ENCODE data around the gene EVPL.
"Not testable (repeated sequence)": the region's sequence is repeated elsewhere in the genome, so short reads cannot be mapped to it uniquely, and the experiment has no call there.

The EVPL gene

DNA sequence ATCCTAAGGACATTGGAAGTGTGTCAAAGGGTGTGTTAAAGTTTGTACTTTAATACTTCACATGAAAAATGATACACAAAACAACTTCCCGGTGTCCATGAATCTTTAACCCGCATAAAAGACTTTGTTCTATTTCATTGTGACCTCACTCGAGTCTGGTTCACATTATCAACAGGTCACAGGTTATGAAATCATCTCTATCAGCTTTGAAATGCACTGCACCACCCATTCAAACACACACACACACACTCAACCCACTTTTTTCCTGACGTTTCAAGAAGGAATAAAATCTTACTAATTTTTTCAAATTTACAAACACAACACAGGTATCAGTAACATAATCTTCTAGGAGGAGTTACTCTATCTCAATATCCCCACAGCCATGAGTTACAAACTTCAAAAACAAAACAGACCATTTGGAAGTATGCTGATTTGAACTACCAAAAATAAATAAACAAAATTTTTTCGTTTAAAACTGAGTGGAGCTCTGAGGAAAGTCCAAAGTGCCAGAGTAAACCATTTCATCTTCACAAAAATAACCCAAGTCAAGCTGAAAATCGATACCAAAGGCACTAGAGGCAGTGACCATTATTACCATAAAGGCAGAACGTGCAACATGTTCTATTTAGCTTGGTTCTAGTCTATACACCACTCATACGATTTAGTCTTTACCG, 50.8 kb downstream of the EVPL start:
- DNase-seq (ENCODE audit: extremely low read depth, low read depth) = no peak
- no peak overlapping the region for H3K4me3 ChIP-seq (replicated peaks; ENCODE audit: low read depth, low read length)
- TF ChIP-seq, protein P1, sequence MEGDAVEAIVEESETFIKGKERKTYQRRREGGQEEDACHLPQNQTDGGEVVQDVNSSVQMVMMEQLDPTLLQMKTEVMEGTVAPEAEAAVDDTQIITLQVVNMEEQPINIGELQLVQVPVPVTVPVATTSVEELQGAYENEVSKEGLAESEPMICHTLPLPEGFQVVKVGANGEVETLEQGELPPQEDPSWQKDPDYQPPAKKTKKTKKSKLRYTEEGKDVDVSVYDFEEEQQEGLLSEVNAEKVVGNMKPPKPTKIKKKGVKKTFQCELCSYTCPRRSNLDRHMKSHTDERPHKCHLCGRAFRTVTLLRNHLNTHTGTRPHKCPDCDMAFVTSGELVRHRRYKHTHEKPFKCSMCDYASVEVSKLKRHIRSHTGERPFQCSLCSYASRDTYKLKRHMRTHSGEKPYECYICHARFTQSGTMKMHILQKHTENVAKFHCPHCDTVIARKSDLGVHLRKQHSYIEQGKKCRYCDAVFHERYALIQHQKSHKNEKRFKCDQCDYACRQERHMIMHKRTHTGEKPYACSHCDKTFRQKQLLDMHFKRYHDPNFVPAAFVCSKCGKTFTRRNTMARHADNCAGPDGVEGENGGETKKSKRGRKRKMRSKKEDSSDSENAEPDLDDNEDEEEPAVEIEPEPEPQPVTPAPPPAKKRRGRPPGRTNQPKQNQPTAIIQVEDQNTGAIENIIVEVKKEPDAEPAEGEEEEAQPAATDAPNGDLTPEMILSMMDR (IDR thresholded peaks at IDR 0.05; ENCODE audit: low read depth, low read length, missing control alignments) = no peak

- no peak overlapping the region for H3K4me3 ChIP-seq (replicated peaks; ENCODE audit: low read depth, low read length)
- no peak for DNase-seq (ENCODE audit: extremely low read depth, low read depth)
- TF ChIP-seq, protein P1 (IDR thresholded peaks at IDR 0.05; ENCODE audit: low read depth, low read length, missing control alignments) = no peak
These were observed 51.3 kb downstream of the EVPL start for GRCh38 chr17:75975757-75976174.

- not testable (repeated sequence) for H3K4me3 ChIP-seq (replicated peaks; ENCODE audit: low read depth, low read length)
These were observed 51.9 kb downstream of the EVPL start for GRCh38 chr17:75975187-75975586.

GRCh38 chr17:75970626-75971025, 56.5 kb downstream of the EVPL start:
- no peak overlapping the region for H3K4me3 ChIP-seq (replicated peaks; ENCODE audit: low read depth, low read length)
- TF ChIP-seq, protein P1 (IDR thresholded peaks at IDR 0.05; ENCODE audit: low read depth, low read length, missing control alignments) = no peak
- no peak for DNase-seq (ENCODE audit: extremely low read depth, low read depth)

More at GRCh38 chr17:75975187-75975586, 51.9 kb downstream of the EVPL start:
- DNase-seq (ENCODE audit: extremely low read depth, low read depth) = not testable (repeated sequence)

DNA sequence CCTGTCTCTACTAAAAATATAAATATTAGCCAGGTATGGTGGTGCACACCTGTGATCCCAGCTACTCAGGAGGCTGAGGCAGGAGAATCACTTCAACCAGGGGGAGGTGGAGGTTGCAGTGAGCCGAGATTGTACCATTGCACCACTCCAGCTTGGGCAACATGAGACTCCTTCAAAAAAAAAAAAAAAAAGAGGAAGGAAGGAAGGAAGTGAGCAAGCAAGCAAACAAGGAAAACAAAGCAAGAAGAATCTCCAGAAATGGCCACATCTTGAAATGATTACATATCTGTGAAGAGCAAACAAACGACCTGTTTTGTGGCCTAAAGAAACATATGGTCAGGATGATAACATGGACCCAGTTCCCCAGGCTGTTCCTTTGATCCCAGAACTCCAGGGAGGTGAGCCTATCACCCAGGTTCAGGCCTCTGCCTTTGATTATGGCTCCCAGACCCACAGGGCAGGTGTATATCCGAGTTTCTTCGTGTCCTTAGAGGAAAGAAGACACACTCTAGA, 57.0 kb downstream of the EVPL start:
- peak; percentile 72 for DNase-seq (ENCODE audit: extremely low read depth, low read depth)
- H3K4me3 ChIP-seq (replicated peaks; ENCODE audit: low read depth, low read length) = no peak overlapping the region
- TF ChIP-seq, protein P1 (IDR thresholded peaks at IDR 0.05; ENCODE audit: low read depth, low read length, missing control alignments) = no peak

DNA sequence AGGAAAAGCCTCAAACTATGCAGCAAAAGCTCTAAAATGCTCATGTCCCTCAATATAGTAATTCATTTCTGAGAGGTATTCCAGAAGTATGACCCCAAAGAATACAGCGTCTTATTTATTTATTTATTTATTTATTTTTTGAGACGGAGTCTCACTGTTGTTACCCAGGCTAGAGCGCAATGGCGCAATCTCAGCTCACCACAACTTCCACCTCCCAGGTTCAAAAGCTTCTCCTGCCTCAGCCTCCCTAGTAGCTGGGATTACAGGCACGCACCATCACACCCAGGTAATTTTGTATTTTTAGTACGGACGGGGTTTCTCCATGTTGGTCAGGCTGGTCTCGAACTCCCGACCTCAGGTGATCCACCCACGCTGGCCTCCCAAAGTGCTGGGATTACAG, 58.1 kb downstream of the EVPL start:
- DNase-seq (ENCODE audit: extremely low read depth, low read depth); H3K4me3 ChIP-seq (replicated peaks; ENCODE audit: low read depth, low read length): not testable (repeated sequence)

DNA sequence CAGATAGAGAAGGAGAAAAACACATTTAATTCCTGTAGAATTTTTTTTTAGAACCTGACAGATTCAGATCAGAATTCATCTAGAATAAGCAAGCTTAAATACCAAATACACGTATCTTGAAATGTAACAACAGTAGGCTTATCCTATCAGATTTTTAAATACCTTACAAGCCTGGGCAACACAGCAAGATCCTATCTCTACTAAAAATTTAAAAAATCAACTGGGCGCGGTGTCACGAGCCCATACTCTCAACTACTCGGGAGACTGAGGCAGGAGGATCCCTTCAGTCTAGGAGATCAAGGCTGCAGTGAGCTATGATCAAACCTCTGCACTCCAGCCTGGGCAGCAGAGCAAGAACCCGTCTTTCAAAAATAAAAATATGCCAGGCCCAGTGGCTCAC, 61.6 kb downstream of the EVPL start:
- DNase-seq (ENCODE audit: extremely low read depth, low read depth) = no peak
- no peak overlapping the region for H3K4me3 ChIP-seq (replicated peaks; ENCODE audit: low read depth, low read length)
- TF ChIP-seq, protein P1 (IDR thresholded peaks at IDR 0.05; ENCODE audit: low read depth, low read length, missing control alignments) = no peak

Measured in HFF-Myc (cell line).